Mesenteric fat pad (tissue), 1 donor: ENCODE measurements around the gene CHRNE. TPM values are rescaled to one million over a fixed set of nuclear protein-coding genes. Genes with fewer than 3 reads are reported as not detected.
"Not testable (repeated sequence)": the region's sequence is repeated elsewhere in the genome, so short reads cannot be mapped to it uniquely, and the experiment has no call there.

Experiments used
- DNase-seq: peaks from one replicate; pipeline ENCODE4 v3.0.0-alpha.2; 2020; ENCODE audit warnings: low spot score
- total RNA-seq: library from RNA; stranded (reverse); fragmentation: NEBNext Ultra II Directional; extraction: Animal tissue kit (Norgen Biotek cat#: 25700); gene quantifications from one replicate; pipeline ENCODE4 v1.2.1, GENCODE V29; 2021
- donor health status: DM: yes; HTN: yes; CAD: no.

Gene CHRNE
- total RNA-seq, 1 donor from 2014 or later, result 1.6 TPM

GRCh38 chr17:4857347-4857746 is 45.6 kb downstream of the CHRNE start:
- not testable (repeated sequence) for DNase-seq

GRCh38 chr17:4856937-4857314 is 46.0 kb downstream of the CHRNE start:
- no peak for DNase-seq

- no peak for DNase-seq
Measured at GRCh38 chr17:4856271-4856936, 46.5 kb downstream of the CHRNE start.

- DNase-seq, result no peak
Measured at GRCh38 chr17:4854111-4854681, 48.7 kb downstream of the CHRNE start.

GRCh38 chr17:4853208-4853671 is 49.7 kb downstream of the CHRNE start:
- DNase-seq, result no peak

GRCh38 chr17:4852567-4853207 is 50.2 kb downstream of the CHRNE start:
- no peak for DNase-seq

GRCh38 chr17:4851084-4851483 is 51.8 kb downstream of the CHRNE start:
- DNase-seq, result no peak

- DNase-seq, result no peak
Measured at GRCh38 chr17:4850246-4850645, 52.7 kb downstream of the CHRNE start.

- DNase-seq, result no peak
Measured at GRCh38 chr17:4849011-4849536, 53.8 kb downstream of the CHRNE start.

Other genes with a start within 250 kb of the CHRNE start
- 29.3 TPM for gene PELP1, start 199.0 kb downstream of the CHRNE start, total RNA-seq
- 131 TPM for gene ARRB2, start 192.5 kb downstream of the CHRNE start, total RNA-seq
- gene MED11, start 171.7 kb downstream of the CHRNE start, total RNA-seq, result 16.1 TPM
- gene ZMYND15, start 163.3 kb downstream of the CHRNE start, total RNA-seq, result 2.9 TPM
- 51.3 TPM for gene CXCL16, start 163.2 kb downstream of the CHRNE start, total RNA-seq
- gene TM4SF5, start 131.2 kb downstream of the CHRNE start, total RNA-seq, result not detected
- 6.9 TPM for gene VMO1, start 116.7 kb downstream of the CHRNE start, total RNA-seq
- not detected for gene GLTPD2, start 114.1 kb downstream of the CHRNE start, total RNA-seq
- gene PSMB6, start 106.9 kb downstream of the CHRNE start, total RNA-seq, result 109 TPM
- 22.8 TPM for gene PLD2, start 95.9 kb downstream of the CHRNE start, total RNA-seq
- 60.3 TPM for gene MINK1, start 69.8 kb downstream of the CHRNE start, total RNA-seq
- gene C17orf107, start 3.6 kb downstream of the CHRNE start, total RNA-seq, result 3.0 TPM
- gene GP1BA, start 29.2 kb upstream of the CHRNE start, total RNA-seq, result not detected
- gene SLC25A11, start 36.9 kb upstream of the CHRNE start, total RNA-seq, result 50.0 TPM
- 63.3 TPM for gene RNF167, start 37.2 kb upstream of the CHRNE start, total RNA-seq
- gene PFN1, start 45.4 kb upstream of the CHRNE start, total RNA-seq, result 575 TPM
- 4.0 TPM for gene ENO3, start 48.0 kb upstream of the CHRNE start, total RNA-seq
- gene SPAG7, start 64.7 kb upstream of the CHRNE start, total RNA-seq, result 55.5 TPM
- 53.8 TPM for gene CAMTA2, start 84.6 kb upstream of the CHRNE start, total RNA-seq
- gene INCA1, start 94.4 kb upstream of the CHRNE start, total RNA-seq, result 0.71 TPM
- 213 TPM for gene KIF1C, start 94.9 kb upstream of the CHRNE start, total RNA-seq
- gene SLC52A1, start 132.3 kb upstream of the CHRNE start, total RNA-seq, result 0.22 TPM
- 4.2 TPM for gene ZFP3, start 175.4 kb upstream of the CHRNE start, total RNA-seq
- 4.6 TPM for gene ZNF232, start 208.8 kb upstream of the CHRNE start, total RNA-seq
- 0.26 TPM for gene USP6, start 212.9 kb upstream of the CHRNE start, total RNA-seq